ENCODE results near the gene SHISA6. TPM values are rescaled to one million over a fixed set of nuclear protein-coding genes. Genes with fewer than 3 reads are reported as not detected.

SHISA6 gene
- polyA plus RNA-seq, 1 donor from 2014 or later: 1.8 TPM

DNA sequence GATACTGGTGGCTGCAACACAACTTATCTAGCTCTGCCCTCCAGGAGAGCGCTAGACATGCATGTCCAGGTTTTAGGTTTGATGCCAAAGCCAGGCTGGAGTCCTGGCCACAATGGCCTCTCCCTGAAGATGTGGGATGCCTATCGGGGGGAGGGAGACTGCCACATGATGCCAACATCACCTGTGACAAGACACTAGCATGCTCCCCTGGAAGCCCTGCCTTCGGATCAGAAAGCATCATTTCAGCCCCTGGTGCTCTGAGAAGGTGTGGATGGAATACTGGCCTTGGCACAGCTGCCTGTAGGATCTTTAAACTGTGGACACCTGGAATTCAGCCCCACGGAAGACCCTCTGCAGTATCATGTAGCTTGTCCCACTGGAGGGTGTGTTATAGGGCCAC is 93.5 kb downstream of the SHISA6 start:
- H3K9me3 ChIP-seq (ENCODE audit: low read length): no peaks in the 10 kb centered on the region
- H2AFZ ChIP-seq (ENCODE audit: low read depth, low read length): no peak overlapping the region
- no peaks in the 10 kb centered on the region for H3K36me3 ChIP-seq (ENCODE audit: insufficient read depth, low read length)
- H3F3A ChIP-seq (ENCODE audit: insufficient read depth, low read length, poor library complexity, severe bottlenecking): no peaks in the 10 kb centered on the region
- TF ChIP-seq TAF1 (IDR thresholded peaks at IDR 0.05; ENCODE audit: low read depth): no peak
- TF ChIP-seq POLR2AphosphoS5 (IDR thresholded peaks at IDR 0.05): no peak
- TF ChIP-seq, protein P1, sequence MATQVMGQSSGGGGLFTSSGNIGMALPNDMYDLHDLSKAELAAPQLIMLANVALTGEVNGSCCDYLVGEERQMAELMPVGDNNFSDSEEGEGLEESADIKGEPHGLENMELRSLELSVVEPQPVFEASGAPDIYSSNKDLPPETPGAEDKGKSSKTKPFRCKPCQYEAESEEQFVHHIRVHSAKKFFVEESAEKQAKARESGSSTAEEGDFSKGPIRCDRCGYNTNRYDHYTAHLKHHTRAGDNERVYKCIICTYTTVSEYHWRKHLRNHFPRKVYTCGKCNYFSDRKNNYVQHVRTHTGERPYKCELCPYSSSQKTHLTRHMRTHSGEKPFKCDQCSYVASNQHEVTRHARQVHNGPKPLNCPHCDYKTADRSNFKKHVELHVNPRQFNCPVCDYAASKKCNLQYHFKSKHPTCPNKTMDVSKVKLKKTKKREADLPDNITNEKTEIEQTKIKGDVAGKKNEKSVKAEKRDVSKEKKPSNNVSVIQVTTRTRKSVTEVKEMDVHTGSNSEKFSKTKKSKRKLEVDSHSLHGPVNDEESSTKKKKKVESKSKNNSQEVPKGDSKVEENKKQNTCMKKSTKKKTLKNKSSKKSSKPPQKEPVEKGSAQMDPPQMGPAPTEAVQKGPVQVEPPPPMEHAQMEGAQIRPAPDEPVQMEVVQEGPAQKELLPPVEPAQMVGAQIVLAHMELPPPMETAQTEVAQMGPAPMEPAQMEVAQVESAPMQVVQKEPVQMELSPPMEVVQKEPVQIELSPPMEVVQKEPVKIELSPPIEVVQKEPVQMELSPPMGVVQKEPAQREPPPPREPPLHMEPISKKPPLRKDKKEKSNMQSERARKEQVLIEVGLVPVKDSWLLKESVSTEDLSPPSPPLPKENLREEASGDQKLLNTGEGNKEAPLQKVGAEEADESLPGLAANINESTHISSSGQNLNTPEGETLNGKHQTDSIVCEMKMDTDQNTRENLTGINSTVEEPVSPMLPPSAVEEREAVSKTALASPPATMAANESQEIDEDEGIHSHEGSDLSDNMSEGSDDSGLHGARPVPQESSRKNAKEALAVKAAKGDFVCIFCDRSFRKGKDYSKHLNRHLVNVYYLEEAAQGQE (IDR thresholded peaks at IDR 0.05; ENCODE audit: borderline replicate concordance): no peak
- TF ChIP-seq EP300 (conservative IDR thresholded peaks at IDR 0.05; ENCODE audit: poor library complexity, severe bottlenecking): no peak
- no peak for TF ChIP-seq MXI1 (conservative IDR thresholded peaks at IDR 0.05; ENCODE audit: poor library complexity, severe bottlenecking)
- TF ChIP-seq RAD21 (conservative IDR thresholded peaks at IDR 0.05): no peak
- TF ChIP-seq, protein P2, sequence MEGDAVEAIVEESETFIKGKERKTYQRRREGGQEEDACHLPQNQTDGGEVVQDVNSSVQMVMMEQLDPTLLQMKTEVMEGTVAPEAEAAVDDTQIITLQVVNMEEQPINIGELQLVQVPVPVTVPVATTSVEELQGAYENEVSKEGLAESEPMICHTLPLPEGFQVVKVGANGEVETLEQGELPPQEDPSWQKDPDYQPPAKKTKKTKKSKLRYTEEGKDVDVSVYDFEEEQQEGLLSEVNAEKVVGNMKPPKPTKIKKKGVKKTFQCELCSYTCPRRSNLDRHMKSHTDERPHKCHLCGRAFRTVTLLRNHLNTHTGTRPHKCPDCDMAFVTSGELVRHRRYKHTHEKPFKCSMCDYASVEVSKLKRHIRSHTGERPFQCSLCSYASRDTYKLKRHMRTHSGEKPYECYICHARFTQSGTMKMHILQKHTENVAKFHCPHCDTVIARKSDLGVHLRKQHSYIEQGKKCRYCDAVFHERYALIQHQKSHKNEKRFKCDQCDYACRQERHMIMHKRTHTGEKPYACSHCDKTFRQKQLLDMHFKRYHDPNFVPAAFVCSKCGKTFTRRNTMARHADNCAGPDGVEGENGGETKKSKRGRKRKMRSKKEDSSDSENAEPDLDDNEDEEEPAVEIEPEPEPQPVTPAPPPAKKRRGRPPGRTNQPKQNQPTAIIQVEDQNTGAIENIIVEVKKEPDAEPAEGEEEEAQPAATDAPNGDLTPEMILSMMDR (IDR thresholded peaks at IDR 0.05; ENCODE audit: poor library complexity, severe bottlenecking): no peak
- no peak for TF ChIP-seq SMC3 (conservative IDR thresholded peaks at IDR 0.05; ENCODE audit: poor library complexity)
- no peak for TF ChIP-seq EZH2 (IDR thresholded peaks at IDR 0.05; ENCODE audit: borderline replicate concordance, insufficient read depth, low read length, poor library complexity, severe bottlenecking)
- no peaks in the 10 kb centered on the region for H4K20me1 ChIP-seq (ENCODE audit: insufficient read depth)
- no peaks in the 10 kb centered on the region for H3K9me2 ChIP-seq (ENCODE audit: insufficient read depth, low read length)
- no peak overlapping the region for H3K4me2 ChIP-seq (ENCODE audit: low read length)
- no peaks in the 10 kb centered on the region for H3K79me2 ChIP-seq (replicated peaks; ENCODE audit: insufficient read depth, low read length)
- no peak overlapping the region for H3K27ac ChIP-seq (ENCODE audit: low read length)
- no peak overlapping the region for H3K9ac ChIP-seq (ENCODE audit: low read length)
- no peak overlapping the region for H3K4me3 ChIP-seq (ENCODE audit: low read length)
- H3K27me3 ChIP-seq (ENCODE audit: insufficient read depth, low read depth, low read length): no peaks in the 10 kb centered on the region

DNA sequence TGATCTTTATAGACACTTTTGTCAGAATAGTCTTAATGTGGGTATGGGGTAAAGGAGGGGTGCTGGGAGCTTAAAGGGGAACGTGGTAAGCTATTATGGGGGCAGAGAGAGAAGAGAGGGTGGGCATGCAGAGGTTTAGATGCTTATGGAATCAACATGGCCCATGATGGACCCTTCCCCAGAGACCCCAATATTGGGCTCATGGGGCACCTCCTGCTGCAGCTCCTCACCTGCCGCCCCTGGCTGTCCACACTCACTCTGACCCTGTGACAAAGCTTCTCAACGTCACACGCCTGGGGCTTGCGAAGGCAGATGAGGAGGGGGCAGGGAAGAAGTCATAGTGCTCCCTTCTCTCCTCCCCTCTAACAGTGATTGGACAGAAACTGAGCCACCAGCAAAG is 95.3 kb downstream of the SHISA6 start:
- H3K27me3 ChIP-seq (ENCODE audit: insufficient read depth, low read depth, low read length): no peaks in the 10 kb centered on the region
- H3K9me2 ChIP-seq (ENCODE audit: insufficient read depth, low read length): no peaks in the 10 kb centered on the region
- no peak overlapping the region for H3K4me3 ChIP-seq (ENCODE audit: low read length)
- H3K79me2 ChIP-seq (replicated peaks; ENCODE audit: insufficient read depth, low read length): no peaks in the 10 kb centered on the region
- no peak overlapping the region for H2AFZ ChIP-seq (ENCODE audit: low read depth, low read length)
- no peak overlapping the region for H3K4me2 ChIP-seq (ENCODE audit: low read length)
- no peak overlapping the region for H3K27ac ChIP-seq (ENCODE audit: low read length)
- no peaks in the 10 kb centered on the region for H3F3A ChIP-seq (ENCODE audit: insufficient read depth, low read length, poor library complexity, severe bottlenecking)
- no peaks in the 10 kb centered on the region for H3K9me3 ChIP-seq (ENCODE audit: low read length)
- no peaks in the 10 kb centered on the region for H4K20me1 ChIP-seq (ENCODE audit: insufficient read depth)
- no peak for TF ChIP-seq SMC3 (conservative IDR thresholded peaks at IDR 0.05; ENCODE audit: poor library complexity)
- TF ChIP-seq TAF1 (IDR thresholded peaks at IDR 0.05; ENCODE audit: low read depth): no peak
- no peak for TF ChIP-seq RAD21 (conservative IDR thresholded peaks at IDR 0.05)
- no peak for TF ChIP-seq EZH2 (IDR thresholded peaks at IDR 0.05; ENCODE audit: borderline replicate concordance, insufficient read depth, low read length, poor library complexity, severe bottlenecking)
- TF ChIP-seq POLR2AphosphoS5 (IDR thresholded peaks at IDR 0.05): no peak
- TF ChIP-seq MXI1 (conservative IDR thresholded peaks at IDR 0.05; ENCODE audit: poor library complexity, severe bottlenecking): no peak
- TF ChIP-seq, protein P2 (IDR thresholded peaks at IDR 0.05; ENCODE audit: poor library complexity, severe bottlenecking): no peak
- no peak for TF ChIP-seq EP300 (conservative IDR thresholded peaks at IDR 0.05; ENCODE audit: poor library complexity, severe bottlenecking)
- TF ChIP-seq, protein P1 (IDR thresholded peaks at IDR 0.05; ENCODE audit: borderline replicate concordance): no peak
- H3K36me3 ChIP-seq (ENCODE audit: insufficient read depth, low read length): no peaks in the 10 kb centered on the region
- no peak overlapping the region for H3K9ac ChIP-seq (ENCODE audit: low read length)
